GM12801 (cell line): Measurements from ENCODE around the gene ANO9.

Source experiments
- TF ChIP-seq, protein P1 (sequence below): IDR thresholded peaks from one replicate; pipeline ENCODE4 v1.5.1; 2011; ENCODE audit warnings: control low read depth; ENCODE audit not compliant: insufficient read length; ENCODE audit errors: extremely low read depth

The ANO9 gene

DNA sequence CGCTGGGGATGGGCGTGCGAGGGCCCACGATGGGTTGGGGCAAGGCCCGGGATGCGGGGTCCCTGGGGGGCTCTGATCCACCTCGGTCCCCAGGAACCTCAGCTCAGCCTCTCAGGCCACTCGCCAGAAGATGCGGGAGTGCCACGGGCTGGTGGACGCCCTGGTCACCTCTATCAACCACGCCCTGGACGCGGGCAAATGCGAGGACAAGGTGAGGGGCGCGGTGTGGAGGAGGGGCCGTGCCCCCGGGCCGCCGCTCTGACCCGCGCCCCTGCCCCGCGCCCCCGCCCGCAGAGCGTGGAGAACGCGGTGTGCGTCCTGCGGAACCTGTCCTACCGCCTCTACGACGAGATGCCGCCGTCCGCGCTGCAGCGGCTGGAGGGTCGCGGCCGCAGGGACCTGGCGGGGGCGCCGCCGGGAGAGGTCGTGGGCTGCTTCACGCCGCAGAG lies 41.5 kb downstream of the ANO9 start:
- TF ChIP-seq, protein P1, sequence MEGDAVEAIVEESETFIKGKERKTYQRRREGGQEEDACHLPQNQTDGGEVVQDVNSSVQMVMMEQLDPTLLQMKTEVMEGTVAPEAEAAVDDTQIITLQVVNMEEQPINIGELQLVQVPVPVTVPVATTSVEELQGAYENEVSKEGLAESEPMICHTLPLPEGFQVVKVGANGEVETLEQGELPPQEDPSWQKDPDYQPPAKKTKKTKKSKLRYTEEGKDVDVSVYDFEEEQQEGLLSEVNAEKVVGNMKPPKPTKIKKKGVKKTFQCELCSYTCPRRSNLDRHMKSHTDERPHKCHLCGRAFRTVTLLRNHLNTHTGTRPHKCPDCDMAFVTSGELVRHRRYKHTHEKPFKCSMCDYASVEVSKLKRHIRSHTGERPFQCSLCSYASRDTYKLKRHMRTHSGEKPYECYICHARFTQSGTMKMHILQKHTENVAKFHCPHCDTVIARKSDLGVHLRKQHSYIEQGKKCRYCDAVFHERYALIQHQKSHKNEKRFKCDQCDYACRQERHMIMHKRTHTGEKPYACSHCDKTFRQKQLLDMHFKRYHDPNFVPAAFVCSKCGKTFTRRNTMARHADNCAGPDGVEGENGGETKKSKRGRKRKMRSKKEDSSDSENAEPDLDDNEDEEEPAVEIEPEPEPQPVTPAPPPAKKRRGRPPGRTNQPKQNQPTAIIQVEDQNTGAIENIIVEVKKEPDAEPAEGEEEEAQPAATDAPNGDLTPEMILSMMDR: no peak

DNA sequence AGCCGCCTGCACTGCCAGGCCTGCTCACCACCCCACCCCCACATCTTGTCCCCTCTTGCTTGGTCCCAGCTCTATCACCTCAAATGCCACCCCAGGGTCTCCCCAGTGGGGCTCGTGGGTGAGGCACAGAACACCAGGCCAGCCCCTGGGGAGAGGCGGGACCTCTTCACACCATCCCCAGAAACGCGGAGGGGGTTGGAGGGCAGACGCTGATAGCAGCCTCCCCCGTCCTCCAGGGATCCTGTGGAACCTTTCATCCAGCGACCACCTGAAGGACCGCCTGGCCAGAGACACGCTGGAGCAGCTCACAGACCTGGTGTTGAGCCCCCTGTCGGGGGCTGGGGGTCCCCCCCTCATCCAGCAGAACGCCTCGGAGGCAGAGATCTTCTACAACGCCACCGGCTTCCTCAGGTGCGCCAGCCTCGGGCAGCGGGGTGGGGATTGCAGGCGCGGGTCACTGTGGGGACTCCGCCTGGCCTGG lies 42.0 kb downstream of the ANO9 start:
- TF ChIP-seq, protein P1: no peak

DNA sequence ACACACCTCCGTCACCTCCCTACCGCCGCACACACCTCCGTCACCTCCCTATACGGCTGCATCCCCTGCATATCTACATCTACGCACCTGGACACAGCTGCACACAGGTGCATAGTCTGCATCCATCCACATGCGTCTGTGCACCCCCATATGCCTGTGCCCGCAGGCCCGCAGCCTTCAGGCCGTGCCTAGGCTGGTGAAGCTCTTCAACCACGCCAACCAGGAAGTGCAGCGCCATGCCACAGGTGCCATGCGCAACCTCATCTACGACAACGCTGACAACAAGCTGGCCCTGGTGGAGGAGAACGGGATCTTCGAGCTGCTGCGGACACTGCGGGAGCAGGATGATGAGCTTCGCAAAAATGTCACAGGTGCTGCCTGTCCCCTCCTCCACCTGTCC lies 43.0 kb downstream of the ANO9 start:
- TF ChIP-seq, protein P1: no peak

DNA sequence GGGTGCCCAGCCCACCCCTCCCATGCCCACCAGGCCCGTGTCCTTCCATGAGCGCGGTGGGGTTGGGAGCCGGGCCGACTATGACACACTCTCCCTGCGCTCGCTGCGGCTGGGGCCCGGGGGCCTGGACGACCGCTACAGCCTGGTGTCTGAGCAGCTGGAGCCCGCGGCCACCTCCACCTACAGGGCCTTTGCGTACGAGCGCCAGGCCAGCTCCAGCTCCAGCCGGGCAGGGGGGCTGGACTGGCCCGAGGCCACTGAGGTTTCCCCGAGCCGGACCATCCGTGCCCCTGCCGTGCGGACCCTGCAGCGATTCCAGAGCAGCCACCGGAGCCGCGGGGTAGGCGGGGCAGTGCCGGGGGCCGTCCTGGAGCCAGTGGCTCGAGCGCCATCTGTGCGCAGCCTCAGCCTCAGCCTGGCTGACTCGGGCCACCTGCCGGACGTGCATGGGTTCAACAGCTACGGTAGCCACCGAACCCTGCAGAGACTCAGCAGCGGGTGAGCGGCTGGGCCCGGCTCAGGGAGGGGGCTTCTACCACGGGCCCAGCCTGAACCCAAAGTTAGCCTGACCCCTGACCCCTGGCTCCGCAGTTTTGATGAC lies 44.8 kb downstream of the ANO9 start:
- TF ChIP-seq, protein P1: no peak

DNA sequence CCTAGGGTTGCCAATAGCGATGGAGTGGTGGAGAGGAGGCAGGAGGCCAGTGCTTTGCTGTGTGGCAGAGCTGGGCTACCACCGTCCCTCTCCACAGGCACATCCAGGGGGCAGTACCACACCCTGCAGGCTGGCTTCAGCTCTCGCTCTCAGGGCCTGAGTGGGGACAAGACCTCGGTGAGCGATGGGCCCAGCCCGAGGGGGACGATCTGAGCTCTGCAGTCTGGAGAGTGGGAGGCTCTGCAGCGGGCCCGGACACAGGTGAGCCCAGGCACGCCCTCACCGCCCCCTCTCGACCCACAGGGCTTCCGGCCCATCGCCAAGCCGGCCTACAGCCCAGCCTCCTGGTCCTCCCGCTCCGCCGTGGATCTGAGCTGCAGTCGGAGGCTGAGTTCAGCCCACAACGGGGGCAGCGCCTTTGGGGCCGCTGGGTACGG lies 45.3 kb downstream of the ANO9 start:
- TF ChIP-seq, protein P1: no peak

DNA sequence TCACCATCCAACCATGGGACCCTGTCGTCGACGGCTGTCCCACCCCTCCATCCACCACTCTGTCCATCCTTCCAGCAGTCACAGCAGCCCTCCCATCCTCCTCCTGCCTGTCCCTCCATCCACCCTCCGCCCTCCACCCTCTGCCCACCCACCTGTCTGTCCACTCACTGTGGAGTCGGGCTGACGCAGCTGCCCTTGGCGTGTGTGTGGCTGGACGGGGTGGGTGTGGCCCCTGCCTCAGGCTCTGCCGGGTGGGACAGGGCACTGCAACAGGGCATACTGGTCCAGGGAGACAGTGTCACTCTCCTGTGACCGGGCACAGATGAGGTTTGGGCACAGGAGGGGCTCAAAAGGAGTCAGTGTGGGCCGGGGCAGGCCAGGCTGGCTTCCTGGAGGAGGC lies 45.9 kb downstream of the ANO9 start:
- TF ChIP-seq, protein P1: no peak

DNA sequence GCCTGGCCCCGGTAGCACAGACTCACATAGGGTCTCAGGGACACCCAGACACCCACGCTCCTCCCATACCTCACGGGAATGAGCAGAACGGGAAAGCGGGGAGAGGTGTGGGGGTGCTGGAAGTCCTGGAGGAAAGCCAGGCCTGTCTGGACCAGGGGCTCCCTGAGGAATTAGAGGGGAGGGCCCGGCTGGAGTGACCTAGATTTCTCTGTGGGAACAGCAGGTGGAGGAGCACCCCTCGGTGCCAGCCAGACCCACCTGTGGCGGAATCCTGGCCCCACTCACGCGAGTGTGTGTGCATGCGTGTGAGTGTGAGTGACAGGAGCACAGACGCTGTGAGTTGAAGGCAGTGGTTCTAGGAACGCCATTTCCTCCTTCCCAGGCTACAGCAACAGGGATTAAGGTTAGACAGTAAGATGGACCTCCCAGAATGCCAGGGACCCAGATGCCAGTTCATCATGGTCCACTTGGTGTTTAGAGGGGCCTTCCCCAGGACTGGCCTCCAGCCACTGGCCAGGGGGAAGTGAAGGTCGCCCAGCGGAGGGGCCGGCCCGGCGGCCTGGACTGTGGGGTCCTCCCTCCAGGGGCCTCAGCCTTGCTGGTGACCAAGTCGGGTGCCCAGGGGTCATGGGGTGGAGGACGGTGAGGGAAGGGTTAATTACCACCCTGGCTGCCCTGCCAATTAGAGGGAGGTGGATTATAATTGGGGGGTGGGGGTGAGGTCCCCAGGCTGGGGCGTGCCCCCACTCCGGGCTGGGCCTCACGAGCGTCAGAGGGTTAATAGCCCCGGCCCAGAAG lies 46.8 kb downstream of the ANO9 start:
- TF ChIP-seq, protein P1: no peak
